GM18951 (cell line): ENCODE results near the gene IKZF1.

Source experiments
- POLR2A ChIP-seq: IDR thresholded peaks from 4 replicates; pipeline ENCODE4 v1.6.1; 2011; ENCODE audit warnings: mild to moderate bottlenecking; ENCODE audit not compliant: insufficient read length, insufficient read depth; ENCODE audit errors: extremely low read depth
- in situ Hi-C: fragments of 300-500 bp; cut with MboI; formaldehyde crosslinking; loops from one replicate; pipeline ENCODE4 v1.12.0; 2022; ENCODE audit warnings: low sequenced_read_pairs, mixed read lengths, inconsistent platforms; ENCODE audit not compliant: unreplicated experiment

IKZF1 gene

DNA sequence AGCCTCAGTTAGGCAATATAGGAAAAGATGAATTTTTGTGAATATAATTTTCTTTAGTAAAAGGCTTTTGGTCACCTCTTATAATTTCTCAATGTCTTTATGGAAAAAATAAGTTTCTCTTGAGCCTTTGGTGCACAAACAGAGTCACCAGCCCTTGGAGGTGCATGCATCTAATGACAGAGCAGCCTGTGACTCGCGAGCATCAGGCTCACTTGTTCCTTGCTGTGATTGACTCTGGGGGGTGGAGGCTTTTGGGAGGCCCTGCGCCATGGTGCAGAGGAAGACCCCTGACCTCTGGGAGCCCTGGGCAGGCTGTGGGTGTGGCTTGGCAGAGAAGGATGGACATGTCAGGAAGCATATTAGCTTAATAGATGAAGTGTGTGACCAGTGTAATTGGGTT lies 85.4 kb downstream of the IKZF1 start:
- no peak for TF ChIP-seq POLR2A
- in situ Hi-C loops, result no loop called here

DNA sequence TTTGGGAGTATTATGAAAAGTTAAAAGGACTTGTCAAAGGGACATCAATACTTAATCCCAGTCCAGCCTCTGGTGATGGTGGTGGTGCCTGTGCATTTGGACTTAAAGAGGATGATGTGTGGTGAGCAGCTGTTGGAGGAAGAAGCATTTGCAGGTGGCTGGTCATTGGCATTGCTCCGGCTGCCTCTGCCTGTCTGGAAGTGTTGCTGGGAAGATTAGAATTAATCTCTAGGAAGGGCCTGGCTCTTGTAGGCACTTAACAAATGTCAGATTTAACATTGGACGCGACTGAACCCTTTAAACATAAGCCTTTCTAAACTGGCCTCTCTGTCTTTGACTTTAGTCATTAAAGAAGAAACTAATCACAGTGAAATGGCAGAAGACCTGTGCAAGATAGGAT lies 86.9 kb downstream of the IKZF1 start:
- TF ChIP-seq POLR2A, result no peak
- in situ Hi-C loops, result no loop called here

DNA sequence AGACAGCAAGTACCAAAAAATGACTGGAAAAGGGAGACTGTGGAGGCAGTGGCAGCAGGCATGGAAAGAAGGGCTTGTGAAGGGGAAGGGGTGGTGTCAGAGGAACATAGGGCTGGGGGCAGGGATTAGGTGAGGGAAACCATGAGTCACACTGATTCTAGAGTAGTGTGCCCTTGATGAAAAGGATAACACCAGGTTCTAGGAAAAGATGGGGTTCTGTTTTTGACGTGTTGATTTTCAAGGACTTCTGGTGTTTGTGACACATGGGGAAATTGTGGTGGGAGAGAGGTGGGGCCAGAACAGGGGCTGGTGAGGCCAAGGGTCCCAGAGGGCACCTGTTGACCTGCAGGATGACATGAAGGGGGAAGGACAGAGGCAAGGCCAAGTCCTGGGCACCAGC lies 88.6 kb downstream of the IKZF1 start:
- in situ Hi-C loops, result no loop called here
- no peak for TF ChIP-seq POLR2A

DNA sequence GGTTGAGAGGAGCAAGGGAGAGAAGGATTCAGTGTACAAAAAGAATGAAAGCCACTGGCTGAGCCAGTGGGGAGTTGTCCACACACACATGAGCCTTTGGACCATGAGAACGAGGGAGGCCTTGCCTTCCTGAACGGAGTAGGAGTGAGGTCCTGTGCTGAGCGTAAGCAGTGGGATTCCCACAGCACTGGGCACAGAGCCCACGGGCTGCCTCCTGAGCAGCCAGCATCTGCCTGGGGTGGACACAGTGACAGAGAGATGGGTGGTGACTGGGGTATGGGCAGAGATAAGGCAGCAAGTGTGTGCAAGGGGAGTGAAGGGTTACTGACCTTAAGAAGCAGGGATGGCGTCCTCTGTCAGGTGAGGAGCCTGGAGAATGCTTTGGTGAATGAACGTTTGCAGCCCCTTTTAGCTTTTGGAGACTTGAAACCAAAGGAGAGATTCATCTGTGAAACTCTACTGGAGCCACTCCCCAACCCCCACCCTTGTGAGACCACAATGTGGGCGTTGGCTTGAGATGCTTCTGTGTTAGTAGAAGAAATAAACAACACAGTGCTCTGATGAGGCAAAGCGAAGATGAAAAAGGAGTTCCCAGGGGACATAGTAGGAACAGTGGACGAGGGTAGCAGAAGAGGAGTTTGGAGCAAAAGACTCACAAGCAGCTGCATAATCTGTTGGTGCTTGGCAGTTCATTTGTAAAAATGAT lies 89.2 kb downstream of the IKZF1 start:
- TF ChIP-seq POLR2A, result no peak
- in situ Hi-C loops, result no loop called here

DNA sequence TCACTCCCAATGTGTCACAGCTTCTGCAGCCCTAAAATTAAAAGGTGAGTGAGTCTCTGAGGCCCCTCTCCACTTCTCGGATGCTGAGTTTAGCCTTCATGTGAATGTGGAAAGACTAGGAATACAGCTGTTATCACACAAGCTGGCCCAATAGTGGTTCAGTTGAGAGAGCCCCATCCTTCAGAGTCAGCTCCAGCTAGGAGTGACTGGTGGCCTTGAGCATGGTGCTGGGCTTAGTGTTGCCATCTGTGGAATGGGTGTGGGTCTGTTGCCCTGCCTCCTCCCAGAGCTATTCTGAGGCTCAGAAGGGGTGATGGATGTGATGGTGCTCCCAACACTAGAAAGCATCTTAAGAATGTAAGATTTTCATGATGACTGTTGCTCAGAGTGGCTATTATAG lies 89.8 kb downstream of the IKZF1 start:
- no peak for TF ChIP-seq POLR2A
- in situ Hi-C loops, result no loop called here

DNA sequence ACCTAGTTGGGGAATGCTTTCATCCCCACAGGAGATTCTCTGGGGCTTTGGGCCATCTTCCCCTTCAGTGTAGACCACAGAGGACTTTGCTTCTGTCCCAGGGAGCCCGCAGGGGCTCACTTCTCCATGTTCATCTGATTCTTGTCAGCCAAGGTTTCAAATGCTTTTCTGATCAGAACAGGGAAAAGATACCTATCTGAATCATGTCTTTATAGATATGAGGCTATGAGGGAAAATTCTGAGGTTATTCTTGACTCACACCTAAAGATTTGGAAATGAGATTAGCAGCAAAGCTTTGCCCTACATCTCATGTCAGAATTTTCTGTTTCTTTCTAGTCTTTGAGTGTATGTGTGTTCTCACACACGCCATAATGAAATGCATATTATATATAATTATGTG lies 92.3 kb downstream of the IKZF1 start:
- TF ChIP-seq POLR2A, result no peak
- in situ Hi-C loops, result no loop called here

DNA sequence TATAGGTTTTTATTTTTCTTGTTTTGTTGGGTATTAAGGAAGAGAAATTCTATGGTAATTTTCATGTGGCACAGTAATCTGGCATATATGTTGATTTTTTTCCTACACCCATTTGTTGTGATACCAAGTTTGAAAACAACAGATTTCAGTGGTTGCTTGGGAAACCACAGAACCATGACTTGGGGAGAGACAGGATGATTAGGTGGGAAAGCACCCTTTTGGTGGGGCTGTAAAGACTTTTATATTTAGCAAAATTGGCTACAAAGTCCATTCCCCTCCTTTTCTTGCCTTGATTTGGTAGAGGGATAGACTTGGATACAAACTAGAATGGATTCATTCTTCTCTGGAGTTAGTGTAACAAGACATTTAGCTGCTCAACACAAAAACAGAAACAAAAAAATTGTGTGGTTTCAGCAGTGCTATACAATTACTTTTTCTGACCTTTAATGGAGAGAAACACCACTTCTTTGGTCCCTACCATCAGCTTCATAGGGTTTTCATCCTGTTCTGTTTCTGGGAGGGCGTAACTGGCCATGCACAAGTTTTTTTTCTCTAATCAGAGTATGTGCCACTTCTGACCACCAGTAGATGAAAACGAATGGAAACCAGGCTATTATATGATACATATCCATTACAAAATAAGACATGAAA lies 92.9 kb downstream of the IKZF1 start:
- no peak for TF ChIP-seq POLR2A
- in situ Hi-C loops, result no loop called here

DNA sequence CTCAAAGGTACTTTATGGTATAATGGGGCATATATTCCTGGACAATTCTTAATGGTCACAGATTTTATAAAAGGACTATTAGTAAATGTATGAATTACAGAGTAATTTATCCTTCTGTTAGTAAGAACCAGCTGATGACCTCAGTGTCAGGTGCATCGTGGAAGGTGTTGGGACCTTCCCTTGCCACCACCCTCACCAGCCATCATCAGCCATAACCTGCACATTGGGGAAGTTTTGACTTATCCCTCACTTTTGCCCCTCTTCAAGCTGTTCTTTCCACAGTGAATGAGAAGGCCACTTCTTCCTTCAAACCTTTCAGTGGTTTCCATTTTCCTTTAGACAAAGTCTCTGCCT lies 93.4 kb downstream of the IKZF1 start:
- TF ChIP-seq POLR2A, result no peak
- in situ Hi-C loops, result no loop called here

DNA sequence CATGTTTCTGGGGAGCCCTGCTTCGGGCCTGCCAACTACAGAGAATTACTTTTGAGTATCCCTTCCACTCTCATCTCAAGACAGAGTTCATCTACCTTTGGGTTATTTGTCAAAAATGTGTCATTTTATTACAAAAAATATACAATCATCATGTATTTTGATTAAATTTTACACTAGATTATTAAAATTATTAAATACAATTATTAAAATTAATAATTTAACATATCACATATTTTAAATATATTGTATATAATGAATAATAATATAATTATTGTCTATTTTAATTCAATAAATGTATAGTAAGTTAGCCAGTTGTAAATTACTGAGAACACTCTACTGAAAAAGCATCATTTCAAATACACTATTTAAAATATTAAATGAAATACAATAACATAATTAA lies 94.7 kb downstream of the IKZF1 start:
- no peak for TF ChIP-seq POLR2A
- in situ Hi-C loops, result no loop called here

DNA sequence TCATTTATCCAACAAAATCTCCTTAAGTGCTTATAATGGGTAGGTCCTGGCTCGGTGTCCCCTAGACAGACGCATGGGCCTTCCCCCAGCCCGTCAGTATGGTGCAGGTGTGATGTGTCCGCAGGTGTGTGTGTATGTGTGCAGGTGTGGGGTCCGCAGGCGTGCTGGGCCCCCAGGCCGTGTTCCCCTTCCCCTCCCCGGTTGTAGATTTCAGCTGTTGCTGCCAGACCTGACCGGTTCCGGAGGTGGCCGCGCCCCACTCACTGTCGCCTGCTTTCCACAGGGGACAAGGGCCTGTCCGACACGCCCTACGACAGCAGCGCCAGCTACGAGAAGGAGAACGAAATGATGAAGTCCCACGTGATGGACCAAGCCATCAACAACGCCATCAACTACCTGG lies 95.1 kb downstream of the IKZF1 start:
- in situ Hi-C loops, result loop anchor here (25.0 kb wide), 1 partner anchor 187 kb away; no protein-coding TSS in a partner anchor
- TF ChIP-seq POLR2A, result no peak

DNA sequence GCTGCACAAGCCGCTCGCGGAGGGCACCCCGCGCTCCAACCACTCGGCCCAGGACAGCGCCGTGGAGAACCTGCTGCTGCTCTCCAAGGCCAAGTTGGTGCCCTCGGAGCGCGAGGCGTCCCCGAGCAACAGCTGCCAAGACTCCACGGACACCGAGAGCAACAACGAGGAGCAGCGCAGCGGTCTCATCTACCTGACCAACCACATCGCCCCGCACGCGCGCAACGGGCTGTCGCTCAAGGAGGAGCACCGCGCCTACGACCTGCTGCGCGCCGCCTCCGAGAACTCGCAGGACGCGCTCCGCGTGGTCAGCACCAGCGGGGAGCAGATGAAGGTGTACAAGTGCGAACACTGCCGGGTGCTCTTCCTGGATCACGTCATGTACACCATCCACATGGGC lies 95.6 kb downstream of the IKZF1 start:
- TF ChIP-seq POLR2A, result no peak
- in situ Hi-C loops, result loop anchor here (25.0 kb wide), 1 partner anchor 188 kb away; no protein-coding TSS in a partner anchor

DNA sequence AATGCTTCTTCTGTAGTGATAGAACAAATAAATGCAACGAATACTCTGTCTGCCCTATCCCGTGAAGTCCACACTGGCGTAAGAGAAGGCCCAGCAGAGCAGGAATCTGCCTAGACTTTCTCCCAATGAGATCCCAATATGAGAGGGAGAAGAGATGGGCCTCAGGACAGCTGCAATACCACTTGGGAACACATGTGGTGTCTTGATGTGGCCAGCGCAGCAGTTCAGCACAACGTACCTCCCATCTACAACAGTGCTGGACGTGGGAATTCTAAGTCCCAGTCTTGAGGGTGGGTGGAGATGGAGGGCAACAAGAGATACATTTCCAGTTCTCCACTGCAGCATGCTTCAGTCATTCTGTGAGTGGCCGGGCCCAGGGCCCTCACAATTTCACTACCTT lies 99.9 kb downstream of the IKZF1 start:
- TF ChIP-seq POLR2A, result no peak
- in situ Hi-C loops, result loop anchor here (25.0 kb wide), 1 partner anchor 192 kb away; no protein-coding TSS in a partner anchor

DNA sequence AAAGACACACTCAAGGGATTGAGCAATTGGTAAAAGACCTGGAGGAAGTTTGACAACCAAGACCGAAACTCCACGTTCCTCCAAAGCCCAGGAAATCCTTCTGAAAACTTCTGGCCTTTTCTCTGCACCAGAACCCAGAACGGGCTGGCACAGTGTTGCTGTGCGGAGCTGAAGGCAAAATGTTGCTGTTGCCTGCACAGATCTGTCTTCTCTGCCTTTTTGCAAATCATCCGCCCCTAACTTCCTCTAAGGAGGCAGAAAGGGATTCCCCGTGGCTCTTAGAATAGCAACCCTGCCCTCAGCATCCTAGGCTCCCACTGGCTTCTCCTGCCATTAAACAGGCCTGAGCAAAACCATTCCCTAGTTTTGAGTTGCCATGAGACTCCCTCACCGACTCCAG lies 100.7 kb downstream of the IKZF1 start:
- in situ Hi-C loops, result loop anchor here (25.0 kb wide), 1 partner anchor 193 kb away; no protein-coding TSS in a partner anchor
- TF ChIP-seq POLR2A, result no peak

DNA sequence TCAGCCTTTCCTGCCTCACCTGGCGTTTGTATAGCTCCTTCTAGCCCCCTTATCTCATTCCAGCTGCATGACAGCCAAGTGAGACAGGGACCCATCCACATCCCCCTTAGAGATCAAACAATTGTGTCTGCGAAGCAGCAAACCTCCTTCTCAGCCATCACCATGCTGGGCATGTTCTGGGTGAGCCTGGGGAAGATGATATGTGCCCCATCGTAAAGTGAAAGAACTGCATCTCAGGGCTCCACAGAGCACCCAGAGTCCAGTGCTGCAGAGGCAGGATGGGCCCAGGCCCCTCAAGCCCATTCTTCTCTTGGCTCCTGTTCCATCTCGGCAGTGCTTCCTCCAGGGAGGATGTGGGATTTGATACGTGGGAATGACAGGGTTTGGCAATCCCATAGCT lies 102.4 kb downstream of the IKZF1 start:
- TF ChIP-seq POLR2A, result no peak

More for the DNA sequence above, 102.4 kb downstream of the IKZF1 start:
- in situ Hi-C loops, result loop anchor here (25.0 kb wide), 1 partner anchor 195 kb away; no protein-coding TSS in a partner anchor
